HG03095 (cell line): ENCODE results near the gene SF3A1.

Experiments used
- ATAC-seq: cut with Tn5 transposase; IDR thresholded peaks from one replicate; pipeline ENCODE4 v1.9.1; 2021; ENCODE audit warnings: moderate library complexity; ENCODE audit not compliant: unreplicated experiment

The SF3A1 gene

DNA sequence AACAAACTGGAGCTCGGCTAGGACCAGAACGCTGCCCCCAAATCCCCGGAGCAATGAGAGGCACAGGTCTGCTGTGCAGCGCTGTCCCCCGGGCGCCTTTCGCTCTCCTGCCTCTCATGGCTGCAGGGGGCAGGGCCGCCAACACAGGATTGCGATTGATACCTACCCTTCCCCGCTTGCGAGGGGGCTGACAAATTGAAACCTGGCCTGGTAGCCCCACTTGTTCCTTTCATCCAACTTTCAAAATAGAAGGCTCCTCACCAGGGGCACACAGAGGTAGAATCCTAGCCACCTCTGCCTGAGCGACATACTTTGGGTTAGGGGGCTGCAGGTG lies 66.7 kb downstream of the SF3A1 start:
- ATAC-seq: peak; percentile 13

- peak; percentile 48 for ATAC-seq
Measured at GRCh38 chr22:30289141-30289979, 67.3 kb downstream of the SF3A1 start, which contains the start of gene CASTOR1. CASTOR1 (minus strand) TSS chr22:30289505; CDS start chr22:30289497, 8 bp downstream.

- ATAC-seq: no peak
Measured at GRCh38 chr22:30288419-30289140, 68.1 kb downstream of the SF3A1 start.

DNA sequence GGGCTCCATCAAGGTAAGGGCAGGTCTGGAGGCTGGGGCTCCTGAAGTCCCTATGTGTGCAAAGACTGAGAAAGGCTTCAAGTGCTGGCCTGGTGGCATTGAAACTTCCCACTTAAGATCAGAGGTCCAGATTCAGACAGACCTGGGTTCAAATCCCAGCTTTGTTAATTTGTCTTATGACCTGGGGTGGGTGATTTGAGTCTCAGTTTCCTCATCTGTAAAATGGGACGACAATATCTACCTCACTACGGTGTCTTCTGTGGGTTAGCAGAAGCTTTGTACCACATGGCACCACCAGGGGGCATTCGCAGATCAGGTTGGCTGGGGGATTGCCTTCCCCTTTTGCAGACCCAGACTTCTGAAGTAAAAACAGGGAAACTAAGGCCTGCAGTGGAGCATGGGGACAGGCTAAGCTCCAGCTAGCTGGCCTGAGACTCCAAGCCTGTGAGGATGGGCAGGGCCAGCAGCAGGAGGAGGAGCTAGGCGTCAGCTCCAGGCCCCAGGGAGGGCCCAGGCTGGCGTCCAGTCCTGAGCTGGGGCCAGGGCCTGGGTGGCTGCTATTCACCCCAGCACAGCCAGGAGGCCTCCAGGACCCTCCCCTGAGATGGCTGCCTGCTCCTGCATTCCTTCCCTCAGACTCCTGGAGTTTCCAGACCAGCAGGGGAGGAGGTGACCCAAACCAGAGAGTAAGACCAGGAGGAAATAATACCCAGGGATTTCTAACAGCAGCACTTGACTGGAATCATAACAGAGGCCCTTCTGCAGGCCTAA lies 68.9 kb downstream of the SF3A1 start:
- peak; percentile 32 for ATAC-seq

DNA sequence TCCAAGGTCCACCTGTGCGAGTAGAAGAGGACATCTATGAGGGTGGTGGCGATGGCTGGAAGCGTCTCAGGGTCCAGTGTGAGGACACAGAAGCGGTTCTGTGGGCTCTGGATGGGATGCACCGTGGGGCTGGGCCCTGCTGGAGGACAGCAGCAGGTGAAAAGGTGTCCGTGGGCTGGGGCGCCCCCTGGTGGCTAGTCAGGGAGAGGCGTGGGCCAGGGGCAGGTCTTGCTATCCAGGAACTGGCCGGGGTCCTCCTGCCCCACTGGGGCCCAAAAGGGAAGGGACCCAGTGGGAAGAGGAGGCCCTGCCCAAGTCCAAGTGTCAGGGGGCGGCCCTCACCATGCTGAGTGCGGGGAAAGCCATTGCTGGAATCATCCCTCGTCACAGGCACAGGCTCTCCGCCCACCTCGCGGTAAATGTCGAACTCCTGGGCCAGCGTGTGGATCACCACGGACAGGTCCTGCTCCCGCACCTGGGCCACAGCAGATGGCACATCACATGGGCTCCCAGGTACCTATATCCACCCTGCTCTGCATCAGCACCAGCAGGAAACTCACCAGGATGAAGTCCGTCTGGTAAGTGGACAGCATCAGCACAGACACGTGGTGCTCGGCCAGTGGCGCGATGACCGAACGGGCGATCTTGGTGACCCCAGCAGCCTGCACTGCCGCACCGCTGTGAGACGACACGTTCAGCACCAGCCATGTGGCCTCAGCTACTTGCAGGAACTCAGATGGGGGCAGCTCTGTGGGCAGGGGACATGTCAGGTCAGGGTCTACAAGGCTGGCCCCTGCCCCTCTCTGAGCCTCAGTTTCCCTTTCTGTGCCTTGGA lies 69.7 kb downstream of the SF3A1 start:
- no peak for ATAC-seq

- ATAC-seq: no peak
Measured at GRCh38 chr22:30286331-30286730, 70.4 kb downstream of the SF3A1 start.

GRCh38 chr22:30285846-30286200 lies 70.9 kb downstream of the SF3A1 start:
- no peak for ATAC-seq

- ATAC-seq: no peak
Measured at GRCh38 chr22:30285176-30285845, 71.4 kb downstream of the SF3A1 start.

DNA sequence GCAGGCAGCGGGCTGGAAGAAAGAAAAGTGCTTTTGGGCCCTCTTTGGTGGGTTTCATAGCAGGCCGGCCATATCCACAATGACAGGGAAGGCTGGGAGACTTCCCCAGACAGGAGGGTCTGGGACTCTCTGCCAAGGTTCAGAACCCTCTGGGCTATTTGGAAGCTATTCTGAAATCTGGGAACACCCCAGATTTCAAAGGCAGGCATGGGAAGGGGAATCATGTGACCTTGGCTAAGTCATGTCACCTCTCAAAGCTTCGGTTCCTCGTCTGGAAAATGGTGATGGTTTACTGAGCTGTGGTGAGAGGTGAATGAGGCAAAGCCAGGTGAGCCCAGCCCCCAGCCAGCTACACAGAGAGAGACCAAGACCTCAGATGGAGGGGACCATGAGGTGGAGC lies 72.0 kb downstream of the SF3A1 start:
- ATAC-seq: no peak

- ATAC-seq: no peak
Measured at GRCh38 chr22:30284172-30284571, 72.5 kb downstream of the SF3A1 start.

DNA sequence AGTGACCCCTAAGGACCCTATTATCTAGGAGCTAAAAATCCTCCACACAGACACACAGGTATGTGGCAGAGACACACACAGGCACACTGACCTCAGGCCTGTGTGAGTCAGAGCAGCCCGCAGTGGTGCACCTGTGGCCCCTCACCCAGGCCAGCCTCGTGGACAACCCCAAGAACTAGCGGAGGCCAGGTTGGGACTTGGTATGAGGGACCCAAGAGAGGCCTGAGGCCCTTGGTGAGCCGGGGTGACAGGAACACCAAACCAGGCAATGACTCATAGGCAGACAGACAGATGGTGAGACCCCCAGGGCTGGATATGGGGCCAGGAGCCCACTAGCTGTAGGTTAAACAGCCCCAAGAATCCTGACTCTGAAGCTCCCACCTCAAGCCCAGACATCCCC lies 73.4 kb downstream of the SF3A1 start:
- ATAC-seq: no peak

DNA sequence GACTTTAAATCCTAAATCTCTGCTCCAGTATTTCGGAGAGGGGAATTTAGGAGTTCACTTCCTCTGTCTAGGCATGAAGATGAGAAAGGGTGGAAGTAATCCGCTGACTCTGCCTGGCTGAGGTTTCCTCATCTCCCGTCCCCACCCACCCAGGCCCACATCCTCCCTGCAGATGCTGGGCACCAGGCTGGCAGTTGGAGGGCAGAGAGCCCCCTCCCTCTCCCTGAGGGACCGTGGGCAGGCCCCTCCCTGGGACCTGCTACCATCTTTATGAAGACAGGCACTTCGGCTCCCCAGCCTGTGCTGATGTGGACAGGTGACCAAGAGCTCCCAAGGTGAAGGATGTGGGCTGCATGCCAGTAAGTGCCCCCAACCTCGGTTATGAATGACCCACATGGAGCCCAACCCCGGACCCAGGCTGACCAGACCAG lies 74.1 kb downstream of the SF3A1 start:
- no peak for ATAC-seq
